Lower leg skin (tissue), 3 donors: Measurements from ENCODE around the gene COPG1.

Experiments
- CTCF ChIP-seq, 3 donors: fragments of 450-650 bp; IDR thresholded peaks; one replicate each; pipeline ENCODE4 v1.5.1; 2016; ENCODE audit warnings: antibody characterized with exemption in 3 of 3, mild to moderate bottlenecking in 3 of 3, moderate library complexity in 2 of 3
- POLR2A ChIP-seq, 2 donors: fragments of 450-650 bp; IDR thresholded peaks; one replicate each; pipeline ENCODE4 v1.6.1; 2016 to 2017; ENCODE audit warnings: antibody characterized with exemption in 2 of 2, mild to moderate bottlenecking in 1 of 2, moderate library complexity in 1 of 2

- no peak for TF ChIP-seq CTCF (IDR thresholded peaks at IDR 0.05)
- TF ChIP-seq POLR2A (IDR thresholded peaks at IDR 0.05) = no peak
These were observed 63.9 kb downstream of the COPG1 start for GRCh38 chr3:129313415-129313664.
